Breast epithelium (tissue), 3 donors: ENCODE measurements around the gene FGF5.
"Not testable (repeated sequence)": the region's sequence is repeated elsewhere in the genome, so short reads cannot be mapped to it uniquely, and the experiment has no call there.

Experiments used
- POLR2A ChIP-seq: fragments of 450-650 bp; IDR thresholded peaks from one replicate; pipeline ENCODE4 v1.6.1; 2016; ENCODE audit warnings: antibody characterized with exemption, mild to moderate bottlenecking, moderate library complexity
- TF ChIP-seq, protein P1 (sequence below), 3 donors: fragments of 450-650 bp; IDR thresholded peaks; one replicate each; pipeline ENCODE4 v1.5.1; 2016 to 2017; ENCODE audit warnings: antibody characterized with exemption in 3 of 3, mild to moderate bottlenecking in 3 of 3, moderate library complexity in 3 of 3

DNA sequence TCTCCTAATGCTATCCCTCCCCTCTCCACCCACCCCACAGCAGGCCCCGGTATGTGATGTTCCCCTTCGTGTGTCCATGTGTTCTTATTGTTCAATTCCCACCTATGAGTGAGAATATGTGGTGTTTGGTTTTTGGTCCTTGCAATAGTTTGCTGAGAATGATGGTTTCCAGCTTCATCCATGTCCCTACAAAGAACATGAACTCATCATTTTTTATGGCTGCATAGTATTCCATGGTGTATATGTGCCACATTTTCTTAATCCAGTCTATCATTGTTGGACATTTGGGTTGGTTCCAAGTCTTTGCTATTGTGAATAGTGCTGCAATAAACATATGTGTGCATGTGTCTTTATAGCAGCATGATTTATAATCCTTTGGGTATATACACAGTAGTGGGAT is 24.2 kb downstream of the FGF5 start:
- TF ChIP-seq, protein P1, sequence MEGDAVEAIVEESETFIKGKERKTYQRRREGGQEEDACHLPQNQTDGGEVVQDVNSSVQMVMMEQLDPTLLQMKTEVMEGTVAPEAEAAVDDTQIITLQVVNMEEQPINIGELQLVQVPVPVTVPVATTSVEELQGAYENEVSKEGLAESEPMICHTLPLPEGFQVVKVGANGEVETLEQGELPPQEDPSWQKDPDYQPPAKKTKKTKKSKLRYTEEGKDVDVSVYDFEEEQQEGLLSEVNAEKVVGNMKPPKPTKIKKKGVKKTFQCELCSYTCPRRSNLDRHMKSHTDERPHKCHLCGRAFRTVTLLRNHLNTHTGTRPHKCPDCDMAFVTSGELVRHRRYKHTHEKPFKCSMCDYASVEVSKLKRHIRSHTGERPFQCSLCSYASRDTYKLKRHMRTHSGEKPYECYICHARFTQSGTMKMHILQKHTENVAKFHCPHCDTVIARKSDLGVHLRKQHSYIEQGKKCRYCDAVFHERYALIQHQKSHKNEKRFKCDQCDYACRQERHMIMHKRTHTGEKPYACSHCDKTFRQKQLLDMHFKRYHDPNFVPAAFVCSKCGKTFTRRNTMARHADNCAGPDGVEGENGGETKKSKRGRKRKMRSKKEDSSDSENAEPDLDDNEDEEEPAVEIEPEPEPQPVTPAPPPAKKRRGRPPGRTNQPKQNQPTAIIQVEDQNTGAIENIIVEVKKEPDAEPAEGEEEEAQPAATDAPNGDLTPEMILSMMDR (IDR thresholded peaks at IDR 0.05), result not testable (repeated sequence)
- not testable (repeated sequence) for TF ChIP-seq POLR2A
